Activated CD8-positive, alpha-beta memory T cell treated with anti-CD3 and anti-CD28 coated beads, Interleukin-2, amount 50 U/mL, for 4 hours (primary cell): ENCODE measurements around the gene SLC1A1.

Source experiments
- DNase-seq: peaks from one replicate; pipeline ENCODE4 v3.0.0-alpha.2; 2020

Gene SLC1A1

DNA sequence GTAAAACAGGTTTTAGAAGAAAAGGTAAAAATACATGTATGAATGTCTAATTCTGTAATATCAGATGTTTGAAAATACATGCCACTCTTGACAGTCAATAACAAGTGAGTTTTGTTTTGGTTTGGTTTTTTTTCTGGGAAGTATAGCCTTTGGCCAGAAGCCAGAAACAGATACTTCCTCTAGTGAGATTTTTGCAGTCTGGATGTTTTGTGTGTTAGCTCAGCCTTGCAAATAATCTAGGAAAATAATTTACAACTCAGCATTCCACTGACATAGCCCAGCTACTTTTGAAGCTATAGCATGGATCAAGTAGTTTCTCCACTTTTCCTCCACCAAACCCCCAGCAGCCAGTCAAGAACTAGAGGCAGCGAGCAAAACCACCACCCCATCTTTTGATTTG is 56.7 kb downstream of the SLC1A1 start:
- DNase-seq: no peak

DNA sequence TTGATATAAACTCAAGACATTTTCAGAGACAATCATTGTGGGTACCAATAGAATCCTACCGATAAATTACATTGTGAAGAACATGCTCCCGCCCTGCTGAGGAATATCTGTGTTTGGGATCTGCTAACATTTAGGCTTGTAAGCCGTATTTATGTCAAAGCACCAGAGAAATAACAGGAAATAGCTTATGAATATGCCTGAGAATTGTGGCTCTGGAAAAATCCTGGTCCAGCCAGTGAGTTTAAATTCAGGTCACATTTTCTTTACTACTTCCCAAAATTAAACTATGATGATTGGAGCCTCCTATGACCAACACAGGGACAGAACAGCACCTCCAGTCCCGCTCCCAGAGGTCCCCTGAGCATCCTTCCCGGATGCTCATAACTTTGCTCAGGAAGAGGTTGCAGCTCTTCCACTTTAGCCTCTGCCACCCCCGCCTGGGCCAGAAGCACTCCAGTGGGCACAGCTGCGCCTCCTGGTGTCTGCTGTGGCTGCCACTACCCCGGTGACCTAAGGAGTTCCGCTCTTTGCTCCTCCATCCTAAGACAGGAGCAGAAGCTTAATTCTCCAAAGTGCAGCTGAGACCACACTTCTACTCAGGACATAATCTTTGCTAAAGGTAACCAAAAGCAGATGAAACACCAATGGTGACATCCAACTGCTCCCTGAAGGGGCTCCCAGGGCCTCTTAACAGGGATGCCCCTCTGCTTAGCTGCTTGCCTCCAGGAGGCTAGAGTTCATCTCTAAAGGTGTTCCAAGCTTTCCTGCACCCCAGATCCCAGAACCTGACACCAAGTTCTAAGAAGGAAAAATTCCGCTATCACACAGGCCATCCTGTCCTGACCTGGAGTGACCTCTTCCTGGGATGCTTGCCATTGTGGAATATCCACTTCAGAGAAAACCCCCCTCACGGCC is 58.8 kb downstream of the SLC1A1 start:
- no peak for DNase-seq

DNA sequence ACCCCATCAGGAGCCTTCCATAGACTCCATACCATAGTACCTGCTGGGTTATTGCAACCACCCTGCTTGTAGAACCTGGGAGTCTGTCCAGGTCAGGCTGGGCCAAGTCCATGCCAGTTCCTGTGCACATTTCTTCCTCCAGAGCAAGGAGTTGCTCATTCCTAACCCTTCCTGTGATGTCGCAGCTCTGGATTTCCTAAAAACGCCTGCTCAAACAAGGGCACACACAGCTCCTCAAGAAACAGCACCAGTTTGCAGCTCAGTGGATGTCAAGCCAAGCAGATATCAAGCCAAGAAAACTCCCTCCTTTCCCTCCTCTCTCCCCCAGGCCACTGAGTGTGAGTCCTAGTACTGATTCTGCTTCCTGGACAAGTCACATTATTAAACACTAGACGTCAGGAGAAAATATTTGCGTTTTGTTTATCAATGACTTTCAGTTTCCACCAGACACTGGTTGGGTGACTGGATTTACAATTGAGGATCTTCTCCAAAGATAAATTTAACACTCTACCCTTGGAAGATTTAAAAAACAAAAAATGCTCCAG is 59.6 kb downstream of the SLC1A1 start:
- no peak for DNase-seq

DNA sequence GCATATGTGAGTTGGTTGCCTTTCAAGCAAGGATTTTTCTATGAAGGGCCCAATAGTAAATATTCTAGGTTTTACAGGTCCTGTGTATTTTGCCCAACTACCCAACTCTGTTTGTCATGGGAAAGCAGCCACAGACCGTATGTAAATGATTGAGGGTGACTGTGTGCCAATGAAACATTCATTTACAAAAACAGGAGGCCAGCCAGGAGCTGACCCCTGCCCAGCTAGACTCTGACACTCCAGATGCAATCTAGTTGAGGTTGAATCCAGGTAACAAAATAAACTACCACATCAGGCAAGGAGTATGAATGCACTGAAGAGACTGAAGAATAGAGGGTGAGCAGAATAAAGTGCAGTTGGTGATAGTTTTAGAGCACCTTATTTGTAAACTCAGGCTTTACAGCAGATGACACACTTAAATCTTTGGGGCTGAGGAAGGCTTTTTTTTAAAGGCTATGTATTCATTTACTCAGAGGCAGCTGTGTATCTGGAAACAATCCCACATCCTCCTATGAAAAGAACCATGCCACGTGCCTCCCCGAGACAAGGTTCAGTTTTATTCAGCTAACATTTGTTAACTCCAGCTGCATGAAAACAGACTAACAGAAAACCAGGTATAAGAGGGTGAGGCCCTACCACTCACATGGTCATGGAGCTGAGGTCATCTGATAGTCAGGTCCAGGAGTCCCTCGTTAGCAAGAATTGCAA is 60.7 kb downstream of the SLC1A1 start:
- no peak for DNase-seq

DNA sequence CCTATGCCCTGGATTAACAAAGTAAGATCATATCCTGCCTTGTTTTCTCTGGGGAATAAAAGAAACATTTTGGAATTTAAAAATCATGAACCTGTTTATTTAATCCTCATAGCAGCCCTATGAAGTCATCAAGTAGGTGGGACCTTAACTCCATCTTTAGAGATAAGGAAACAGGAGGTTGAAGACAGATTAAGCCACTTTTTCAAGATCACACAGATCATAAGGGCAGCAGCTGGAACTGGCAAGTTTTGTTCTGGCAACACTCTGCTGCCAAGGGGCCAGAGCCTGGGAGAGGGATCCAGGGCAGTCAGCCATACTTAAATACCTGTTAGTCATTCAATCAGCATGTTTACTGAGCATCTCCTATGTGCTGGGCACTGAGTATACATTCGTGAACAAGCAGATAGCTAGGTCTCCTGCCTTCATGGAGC is 63.7 kb downstream of the SLC1A1 start:
- no peak for DNase-seq

DNA sequence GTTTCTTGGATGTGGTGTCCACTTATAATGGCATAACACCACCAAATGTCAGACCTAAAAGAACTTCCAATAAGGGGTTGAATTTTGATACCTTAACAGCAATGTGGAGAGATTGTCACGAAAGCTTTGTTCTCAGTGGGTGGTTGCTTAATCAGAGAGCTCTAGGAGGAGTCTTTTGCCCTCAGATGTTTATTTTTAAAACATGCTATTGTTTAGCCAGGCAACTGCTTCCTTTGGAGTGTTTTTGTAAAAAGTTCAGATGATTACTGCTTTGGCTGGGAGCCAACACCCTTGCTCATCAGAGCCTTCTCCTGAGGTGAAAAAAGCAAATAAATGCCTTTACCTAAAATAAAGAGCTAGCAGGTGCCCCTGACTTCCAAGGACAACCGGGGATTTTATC is 65.0 kb downstream of the SLC1A1 start:
- no peak for DNase-seq

DNA sequence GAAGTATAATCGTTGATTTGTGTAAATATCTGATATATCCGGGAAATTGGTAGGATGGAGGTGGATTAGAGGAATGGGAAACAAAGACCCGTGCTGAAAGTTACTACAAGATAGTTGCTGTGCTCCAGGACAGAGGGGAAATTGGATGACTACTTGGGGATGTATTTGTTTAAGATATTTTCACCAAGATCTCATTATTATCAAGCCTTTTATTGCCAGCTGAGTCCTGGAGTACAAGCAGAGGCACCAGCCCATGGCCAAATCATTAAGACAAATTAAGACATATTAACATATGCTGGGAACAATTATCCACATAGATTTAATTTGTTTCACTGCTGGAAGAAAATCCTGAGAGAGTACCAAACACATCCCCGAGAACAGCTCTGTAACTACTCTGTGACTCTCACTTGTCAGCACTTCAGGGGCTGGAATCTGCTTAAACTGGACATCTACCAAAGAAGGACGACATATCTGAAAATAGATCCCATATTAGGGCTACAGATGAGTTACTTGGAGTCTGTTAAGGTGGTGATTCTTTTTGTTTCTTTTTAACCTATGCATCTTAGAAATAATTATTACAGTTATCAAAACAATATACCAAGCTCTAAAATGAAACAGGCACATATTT is 68.2 kb downstream of the SLC1A1 start:
- DNase-seq: no peak

DNA sequence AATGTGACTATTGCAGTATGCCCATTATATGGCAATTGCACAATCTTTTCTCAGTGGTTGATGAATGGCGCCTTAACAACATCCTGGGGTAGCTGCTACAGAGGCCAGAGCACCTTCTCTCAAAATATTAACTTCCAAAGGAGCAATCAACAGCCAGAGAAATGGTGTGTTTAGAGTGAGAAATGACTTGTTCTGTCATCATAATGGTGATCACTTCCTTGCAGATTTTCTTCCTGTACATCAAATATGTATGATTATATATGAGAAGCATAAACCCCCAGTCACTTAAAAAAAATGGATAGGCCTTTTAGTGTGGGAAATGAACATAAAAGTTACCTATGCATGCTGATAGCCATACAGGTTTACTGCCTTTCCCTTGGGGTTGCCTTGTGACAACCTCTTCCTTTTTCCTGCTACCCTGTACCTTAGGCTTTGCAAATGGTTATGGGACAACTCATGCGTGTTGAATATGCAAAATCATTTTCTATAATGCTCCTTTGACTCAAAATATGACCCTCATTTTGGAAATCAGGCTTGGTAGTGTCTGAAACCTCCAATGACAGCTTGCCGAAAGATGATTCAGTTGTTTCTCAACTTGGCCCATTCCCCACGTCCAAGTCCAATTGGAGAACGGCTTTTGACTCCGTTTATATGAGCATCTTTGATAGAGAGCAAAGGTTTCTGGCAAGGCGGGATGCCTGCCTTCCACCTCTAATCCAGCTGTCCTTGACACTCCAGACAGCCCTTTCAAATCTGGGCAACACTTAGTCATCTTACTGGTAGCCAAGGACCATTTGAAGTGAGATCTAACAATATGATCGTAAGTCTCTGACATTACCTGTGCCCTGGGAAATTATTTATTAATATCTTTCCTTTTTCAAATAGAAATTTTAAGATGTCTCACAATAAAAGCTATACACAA is 69.3 kb downstream of the SLC1A1 start:
- no peak for DNase-seq

DNA sequence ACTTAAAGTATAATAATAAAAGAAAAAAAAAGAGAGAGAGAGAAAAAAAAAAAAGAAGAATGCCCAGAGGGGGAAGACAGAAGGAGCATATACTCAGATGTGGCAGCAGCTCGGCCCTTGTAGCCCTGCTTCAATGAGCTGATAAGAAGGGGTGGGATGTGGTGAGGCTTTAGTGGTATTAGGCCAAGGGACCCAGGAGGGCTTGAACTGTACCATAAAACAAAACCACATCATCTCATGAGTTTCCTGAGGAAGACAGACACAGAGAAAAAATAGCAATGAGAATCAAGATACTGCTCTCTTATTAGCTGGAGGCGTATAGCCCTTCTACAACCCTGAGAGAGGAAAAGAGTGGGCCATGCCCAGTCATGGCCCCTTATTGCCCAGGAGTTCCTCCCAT is 72.8 kb downstream of the SLC1A1 start:
- DNase-seq: no peak

DNA sequence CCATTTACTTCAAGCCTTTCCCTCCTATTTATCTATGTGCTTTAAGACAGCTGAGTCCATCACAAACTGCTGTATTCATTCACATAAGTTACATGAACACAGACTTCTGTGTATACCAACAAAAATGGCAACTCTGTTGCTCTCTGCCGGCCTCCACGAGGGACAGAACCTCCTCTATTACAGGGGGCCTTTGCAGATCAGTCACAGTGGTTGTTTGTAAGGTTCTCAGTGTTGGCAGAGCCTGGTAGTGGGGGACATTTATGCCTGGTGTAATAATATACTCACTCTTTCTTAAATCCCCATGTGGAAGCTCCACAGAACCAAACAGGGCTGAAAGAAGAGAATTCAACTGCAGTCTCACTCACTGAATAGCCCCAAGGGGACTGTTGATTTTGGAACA is 76.5 kb downstream of the SLC1A1 start:
- DNase-seq: no peak

DNA sequence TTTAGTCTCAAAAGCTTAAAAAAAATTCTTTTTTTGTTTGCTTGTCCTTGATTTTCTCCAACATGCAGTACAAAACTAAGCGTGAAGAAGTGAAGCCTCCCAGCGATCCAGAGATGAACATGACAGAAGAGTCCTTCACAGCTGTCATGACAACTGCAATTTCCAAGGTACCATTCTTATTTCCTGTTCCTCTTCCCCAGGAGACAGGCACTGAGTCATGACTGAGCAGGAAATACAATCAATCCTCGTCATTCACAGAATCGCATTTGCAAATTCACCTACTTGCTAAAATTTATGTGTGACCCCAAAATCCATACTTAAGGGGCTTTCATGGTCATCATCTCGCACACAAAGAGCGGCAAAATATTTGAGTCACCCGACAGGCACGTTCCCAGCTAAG is 77.3 kb downstream of the SLC1A1 start:
- DNase-seq: no peak

DNA sequence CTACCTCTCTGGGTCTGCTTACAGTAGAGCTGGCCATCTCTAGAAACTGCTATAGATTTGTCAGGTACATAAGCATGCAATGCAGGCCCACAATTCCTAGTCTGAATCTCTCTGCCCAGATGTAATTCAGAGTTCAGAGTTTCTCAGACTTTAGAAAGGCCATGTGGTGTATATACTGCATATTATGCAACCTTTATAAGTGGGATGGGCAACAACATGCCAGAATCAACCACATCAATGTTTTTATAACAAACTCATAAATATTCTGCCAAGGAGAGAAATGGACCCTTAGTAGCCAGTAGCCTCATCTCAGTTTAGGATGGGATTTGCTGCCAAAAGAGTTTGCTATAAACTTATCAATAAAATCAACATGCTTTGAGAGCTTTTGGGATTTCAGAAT is 78.8 kb downstream of the SLC1A1 start:
- no peak for DNase-seq

DNA sequence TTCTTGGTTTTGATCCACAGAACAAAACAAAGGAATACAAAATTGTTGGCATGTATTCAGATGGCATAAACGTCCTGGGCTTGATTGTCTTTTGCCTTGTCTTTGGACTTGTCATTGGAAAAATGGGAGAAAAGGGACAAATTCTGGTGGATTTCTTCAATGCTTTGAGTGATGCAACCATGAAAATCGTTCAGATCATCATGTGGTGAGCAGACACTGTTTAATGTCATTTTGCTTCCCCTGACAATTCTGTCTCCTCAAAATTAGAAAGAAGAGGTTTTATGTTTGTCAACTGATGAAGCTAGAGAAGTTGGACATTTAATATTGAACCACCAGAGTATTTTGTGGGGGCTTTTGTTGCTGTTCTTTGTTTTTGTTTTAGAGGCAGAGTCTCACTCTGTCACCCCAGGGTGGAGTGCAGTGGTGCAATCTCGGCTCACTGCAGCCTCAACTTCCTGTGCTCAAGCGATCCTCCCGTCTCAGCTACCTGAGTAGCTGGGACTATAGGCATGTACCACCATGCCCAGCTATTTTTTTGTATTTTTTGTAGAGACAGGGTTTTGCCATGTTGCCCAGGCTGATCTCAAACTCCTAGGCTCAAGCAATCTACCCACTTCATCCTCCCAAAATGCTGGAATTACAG is 82.0 kb downstream of the SLC1A1 start:
- DNase-seq: no peak

DNA sequence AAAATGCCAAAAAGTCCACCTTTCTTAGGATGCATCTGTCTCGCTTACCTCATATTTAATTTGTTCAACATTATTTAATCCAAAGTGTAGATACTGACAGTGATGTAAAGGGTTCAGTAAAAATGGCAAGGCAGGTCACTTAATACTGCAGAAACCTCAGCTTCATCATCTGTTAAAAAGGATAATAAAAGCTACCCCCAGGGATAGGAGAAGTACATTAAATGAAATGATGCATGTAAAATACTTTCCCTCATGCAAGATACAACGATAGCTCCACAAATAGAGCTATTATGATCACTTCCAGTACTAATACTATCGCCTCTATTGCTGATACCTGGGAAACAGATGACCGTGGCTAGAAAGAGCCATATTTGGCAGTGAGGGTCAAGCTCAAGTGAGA is 82.9 kb downstream of the SLC1A1 start:
- DNase-seq: no peak

DNA sequence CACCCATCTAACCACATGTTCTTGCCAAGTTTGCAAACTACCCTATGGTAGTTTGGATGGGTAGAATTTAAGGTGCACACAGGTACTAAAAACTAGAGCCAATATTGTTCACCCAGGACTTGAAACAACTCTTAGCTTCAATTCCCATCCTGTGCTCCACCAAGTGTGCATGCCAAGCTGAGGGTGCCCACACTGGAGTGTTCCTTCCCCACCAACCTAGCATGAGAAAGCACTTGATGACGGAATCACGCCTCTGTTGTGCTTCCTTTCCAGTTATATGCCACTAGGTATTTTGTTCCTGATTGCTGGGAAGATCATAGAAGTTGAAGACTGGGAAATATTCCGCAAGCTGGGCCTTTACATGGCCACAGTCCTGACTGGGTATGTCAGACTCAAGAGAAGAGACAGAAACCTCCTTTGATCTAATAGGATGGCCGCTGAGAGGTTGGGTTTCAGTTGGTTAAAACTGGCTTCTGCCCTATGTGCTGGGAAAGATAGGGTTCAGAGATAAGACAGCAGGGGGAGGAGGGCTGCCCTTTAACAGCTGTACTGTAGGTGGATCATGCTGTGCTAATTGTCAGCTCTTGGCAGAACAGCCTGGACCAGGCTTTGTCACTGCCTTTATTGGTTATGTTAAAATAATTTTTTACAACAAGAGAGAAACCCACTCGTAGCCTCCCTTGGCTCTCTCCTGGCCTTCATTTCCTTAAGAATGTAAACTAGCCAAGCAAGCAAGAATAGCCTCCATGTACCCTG is 83.5 kb downstream of the SLC1A1 start:
- no peak for DNase-seq

DNA sequence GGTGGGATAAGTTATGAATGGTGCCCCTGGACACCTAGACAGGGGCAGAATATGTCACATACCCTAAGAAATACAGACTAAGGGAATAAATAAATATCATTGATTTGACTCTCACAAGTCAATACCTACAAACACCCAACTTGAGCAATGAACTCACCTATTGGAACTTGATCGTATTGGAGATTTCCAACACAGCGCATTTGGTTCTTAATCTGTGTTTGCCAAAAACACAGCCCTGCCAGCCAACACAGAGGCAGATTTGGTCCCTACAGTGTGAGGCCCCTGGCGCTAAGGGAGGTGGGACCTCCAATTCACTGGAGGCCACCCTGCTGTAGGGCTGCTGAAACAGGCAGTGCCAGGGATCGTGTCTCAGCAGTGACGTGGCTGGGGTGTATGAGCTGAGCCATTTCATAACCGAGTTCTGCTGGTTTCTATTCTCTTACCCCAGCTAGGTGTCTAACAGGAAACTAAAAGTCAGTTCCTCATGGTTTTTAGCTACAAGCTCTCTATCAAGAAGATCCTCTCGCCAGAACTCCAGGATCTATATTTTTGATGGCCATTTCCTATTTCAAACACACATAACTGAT is 84.5 kb downstream of the SLC1A1 start:
- DNase-seq: no peak

DNA sequence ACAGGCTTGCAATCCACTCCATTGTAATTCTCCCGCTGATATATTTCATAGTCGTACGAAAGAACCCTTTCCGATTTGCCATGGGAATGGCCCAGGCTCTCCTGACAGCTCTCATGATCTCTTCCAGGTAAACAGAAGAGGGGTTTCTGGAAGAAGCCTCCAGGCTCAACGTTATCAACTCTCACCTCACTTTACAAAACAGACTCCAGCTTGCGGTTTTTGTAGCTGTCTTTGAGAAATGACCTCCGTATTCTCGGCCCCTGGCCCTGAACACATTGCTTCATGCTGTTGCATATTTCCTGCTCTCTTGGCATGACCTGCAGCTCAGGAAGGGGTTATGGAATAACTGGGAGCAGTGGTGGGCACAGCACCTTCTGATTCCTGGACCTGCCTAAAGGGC is 85.7 kb downstream of the SLC1A1 start:
- DNase-seq: no peak

DNA sequence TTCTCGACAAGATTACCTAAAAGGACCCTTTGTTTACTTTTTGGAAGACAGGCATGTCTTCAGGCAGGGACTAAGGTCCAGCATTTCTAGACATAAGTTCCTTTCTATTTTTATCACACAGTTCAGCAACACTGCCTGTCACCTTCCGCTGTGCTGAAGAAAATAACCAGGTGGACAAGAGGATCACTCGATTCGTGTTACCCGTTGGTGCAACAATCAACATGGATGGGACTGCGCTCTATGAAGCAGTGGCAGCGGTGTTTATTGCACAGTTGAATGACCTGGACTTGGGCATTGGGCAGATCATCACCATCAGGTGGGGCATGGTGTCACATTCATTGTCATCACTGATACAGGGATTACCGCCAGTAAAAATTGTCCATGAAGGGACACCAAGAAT is 86.2 kb downstream of the SLC1A1 start:
- DNase-seq: no peak

DNA sequence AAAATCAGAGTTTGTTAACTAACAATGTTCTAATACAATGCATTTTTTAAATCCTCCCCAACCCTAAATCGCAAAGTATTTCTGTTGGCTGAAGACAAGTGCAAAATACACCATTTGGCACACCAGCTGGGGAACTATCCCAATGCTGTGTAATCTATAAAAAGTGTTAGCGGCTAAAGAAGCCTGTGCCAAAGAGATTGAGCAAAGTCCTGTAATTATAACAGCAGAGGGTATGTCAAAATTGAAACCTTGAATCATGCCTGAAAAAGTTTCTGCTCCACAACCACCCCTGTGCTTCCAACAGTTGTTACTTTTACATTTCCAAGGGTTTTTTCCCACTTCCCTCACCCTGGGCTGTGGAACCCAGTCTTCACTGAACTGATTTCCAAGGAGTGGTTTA is 88.7 kb downstream of the SLC1A1 start:
- no peak for DNase-seq

DNA sequence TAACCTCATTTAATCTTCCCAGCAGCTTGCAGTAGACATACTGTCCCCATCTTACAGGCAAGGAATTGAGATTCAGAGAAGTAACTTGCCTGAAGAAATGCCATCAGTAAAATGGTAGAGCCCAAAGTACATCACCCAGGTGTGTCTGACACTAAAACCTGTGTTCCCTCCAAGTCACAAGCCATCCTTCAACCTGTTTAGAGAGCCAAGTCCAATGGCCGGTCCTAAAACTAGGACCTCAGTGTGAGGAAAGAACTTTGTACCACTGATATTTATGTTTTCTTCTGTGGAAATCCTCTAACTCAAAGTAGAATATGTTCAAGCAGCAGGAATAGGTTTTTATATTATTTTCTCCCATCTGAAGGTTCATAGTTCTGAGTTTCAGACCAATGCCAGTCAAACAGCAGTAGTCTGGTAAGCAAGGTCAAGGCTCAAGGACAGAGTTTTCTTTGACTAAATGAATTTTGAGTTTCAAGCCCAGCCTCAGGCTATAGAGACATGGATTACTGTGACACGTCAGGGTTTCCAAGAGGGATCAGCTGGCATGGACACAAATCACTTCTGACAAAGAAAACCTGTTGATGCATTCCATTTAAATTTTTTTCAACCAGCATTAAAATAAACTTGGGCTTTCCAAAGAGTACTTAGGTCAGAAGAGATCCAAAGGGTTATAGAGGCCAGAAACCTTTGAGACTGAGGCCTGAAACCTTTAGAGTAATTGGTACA is 90.9 kb downstream of the SLC1A1 start:
- no peak for DNase-seq
